ENCODE data around the gene ITSN1. TPM values are rescaled to one million over a fixed set of nuclear protein-coding genes. Genes with fewer than 3 reads are reported as not detected.

Gene ITSN1
- total and polyA plus RNA-seq, 2 experiments from 2014 or later, result 77.9 to 95.7 TPM

DNA sequence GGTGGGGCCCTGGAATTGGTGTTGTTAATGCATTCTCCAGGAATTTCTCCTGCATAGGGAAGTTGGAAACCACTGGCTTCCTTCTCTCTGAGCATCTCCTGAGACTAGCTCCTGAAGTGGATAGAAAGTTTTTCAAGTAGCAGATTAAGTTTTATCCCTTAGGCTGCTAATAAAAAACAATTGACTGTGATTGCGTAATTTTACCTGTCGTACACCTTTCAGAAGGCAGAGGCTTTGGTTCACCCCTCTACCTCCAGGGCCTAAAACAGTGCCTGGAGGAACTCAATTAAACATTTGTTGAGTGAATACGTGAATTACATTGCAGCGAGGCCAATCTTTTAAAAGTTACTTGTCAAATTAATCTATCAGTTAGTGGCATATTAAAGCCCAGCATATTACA lies 3.4 kb downstream of the ITSN1 start (continued):
- TF ChIP-seq, protein P1, sequence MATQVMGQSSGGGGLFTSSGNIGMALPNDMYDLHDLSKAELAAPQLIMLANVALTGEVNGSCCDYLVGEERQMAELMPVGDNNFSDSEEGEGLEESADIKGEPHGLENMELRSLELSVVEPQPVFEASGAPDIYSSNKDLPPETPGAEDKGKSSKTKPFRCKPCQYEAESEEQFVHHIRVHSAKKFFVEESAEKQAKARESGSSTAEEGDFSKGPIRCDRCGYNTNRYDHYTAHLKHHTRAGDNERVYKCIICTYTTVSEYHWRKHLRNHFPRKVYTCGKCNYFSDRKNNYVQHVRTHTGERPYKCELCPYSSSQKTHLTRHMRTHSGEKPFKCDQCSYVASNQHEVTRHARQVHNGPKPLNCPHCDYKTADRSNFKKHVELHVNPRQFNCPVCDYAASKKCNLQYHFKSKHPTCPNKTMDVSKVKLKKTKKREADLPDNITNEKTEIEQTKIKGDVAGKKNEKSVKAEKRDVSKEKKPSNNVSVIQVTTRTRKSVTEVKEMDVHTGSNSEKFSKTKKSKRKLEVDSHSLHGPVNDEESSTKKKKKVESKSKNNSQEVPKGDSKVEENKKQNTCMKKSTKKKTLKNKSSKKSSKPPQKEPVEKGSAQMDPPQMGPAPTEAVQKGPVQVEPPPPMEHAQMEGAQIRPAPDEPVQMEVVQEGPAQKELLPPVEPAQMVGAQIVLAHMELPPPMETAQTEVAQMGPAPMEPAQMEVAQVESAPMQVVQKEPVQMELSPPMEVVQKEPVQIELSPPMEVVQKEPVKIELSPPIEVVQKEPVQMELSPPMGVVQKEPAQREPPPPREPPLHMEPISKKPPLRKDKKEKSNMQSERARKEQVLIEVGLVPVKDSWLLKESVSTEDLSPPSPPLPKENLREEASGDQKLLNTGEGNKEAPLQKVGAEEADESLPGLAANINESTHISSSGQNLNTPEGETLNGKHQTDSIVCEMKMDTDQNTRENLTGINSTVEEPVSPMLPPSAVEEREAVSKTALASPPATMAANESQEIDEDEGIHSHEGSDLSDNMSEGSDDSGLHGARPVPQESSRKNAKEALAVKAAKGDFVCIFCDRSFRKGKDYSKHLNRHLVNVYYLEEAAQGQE (IDR thresholded peaks at IDR 0.05; ENCODE audit: unreplicated experiment), result no peak
- no peak for TF ChIP-seq EZH2 (IDR thresholded peaks at IDR 0.05; ENCODE audit: low read depth, unreplicated experiment)
- no peak for TF ChIP-seq JUNB (IDR thresholded peaks at IDR 0.05; ENCODE audit: unreplicated experiment)

DNA sequence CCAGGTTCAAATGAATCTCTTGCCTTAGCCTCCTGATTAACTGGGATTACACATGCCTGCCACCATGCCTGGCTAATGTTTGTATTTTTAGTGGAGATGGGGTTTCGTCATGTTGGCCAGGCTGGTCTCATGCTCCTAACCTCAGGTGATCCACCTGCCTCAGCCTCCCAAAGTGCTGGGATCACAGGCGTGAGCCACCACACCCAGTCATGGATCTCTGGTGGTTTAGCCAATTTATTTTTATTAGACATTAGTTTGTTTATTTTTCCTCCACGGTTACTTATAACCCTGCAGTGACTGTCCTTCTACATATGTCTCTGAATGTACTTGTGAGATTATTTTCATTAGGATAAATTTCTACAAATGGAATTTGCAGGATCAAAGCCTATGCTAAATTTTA lies 5.3 kb downstream of the ITSN1 start:
- H3K9me2 ChIP-seq (ENCODE audit: insufficient read depth), result no peaks in the 10 kb centered on the region
- H3K79me2 ChIP-seq (replicated peaks; ENCODE audit: insufficient read depth), result peaks cover 95% of the 10 kb centered on the region
- Mint-ChIP-seq H3K4me3 (no peak overlapping the region), H3K4me1 (peaks cover 54% of the 10 kb centered on the region), H3K36me3 (ENCODE audit: low read depth) (no peaks in the 10 kb centered on the region; the same call in 2 of the 3 replicates), H3K27ac (no peak overlapping the region), H3K27me3 (ENCODE audit: insufficient read depth, low read depth, poor library complexity) (peaks cover 4% of the 10 kb centered on the region), H3K9me3 (no peaks in the 10 kb centered on the region)
- peaks cover 46% of the 10 kb centered on the region for H3K4me1 ChIP-seq (ENCODE audit: insufficient read depth)
- no peak overlapping the region for H2AFZ ChIP-seq
- H3K27me3 ChIP-seq (ENCODE audit: insufficient read depth), result no peaks in the 10 kb centered on the region
- no peak overlapping the region for H3K4me3 ChIP-seq
- no peak overlapping the region for H3K4me2 ChIP-seq
- no peaks in the 10 kb centered on the region for H3K36me3 ChIP-seq (ENCODE audit: insufficient read depth)
- H4K20me1 ChIP-seq (replicated peaks; ENCODE audit: insufficient read depth), result peaks cover 35% of the 10 kb centered on the region
- no peak overlapping the region for H3K27ac ChIP-seq (ENCODE audit: low read depth)
- ATAC-seq, result no peak
- DNase-seq (ENCODE audit: low spot score), result no peak
- no peaks in the 10 kb centered on the region for H3F3A ChIP-seq (replicated peaks; ENCODE audit: low read depth)
- TF ChIP-seq NANOG (IDR thresholded peaks at IDR 0.05; ENCODE audit: borderline replicate concordance) (no peak), EZH2 (IDR thresholded peaks at IDR 0.05; ENCODE audit: low read depth, unreplicated experiment) (no peak), ETS1 (IDR thresholded peaks at IDR 0.05) (no peak), ZNF331 (CRISPR knock-in tag; IDR thresholded peaks at IDR 0.05; ENCODE audit: low read depth) (no peak), EZH2phosphoT487 (IDR thresholded peaks at IDR 0.05; ENCODE audit: unreplicated experiment) (no peak), ZNF114 (CRISPR knock-in tag; IDR thresholded peaks at IDR 0.05) (no peak), CTCF (conservative IDR thresholded peaks at IDR 0.05; ENCODE audit: low read depth in 2 of 2) (no peak)
- TF ChIP-seq, protein P2, sequence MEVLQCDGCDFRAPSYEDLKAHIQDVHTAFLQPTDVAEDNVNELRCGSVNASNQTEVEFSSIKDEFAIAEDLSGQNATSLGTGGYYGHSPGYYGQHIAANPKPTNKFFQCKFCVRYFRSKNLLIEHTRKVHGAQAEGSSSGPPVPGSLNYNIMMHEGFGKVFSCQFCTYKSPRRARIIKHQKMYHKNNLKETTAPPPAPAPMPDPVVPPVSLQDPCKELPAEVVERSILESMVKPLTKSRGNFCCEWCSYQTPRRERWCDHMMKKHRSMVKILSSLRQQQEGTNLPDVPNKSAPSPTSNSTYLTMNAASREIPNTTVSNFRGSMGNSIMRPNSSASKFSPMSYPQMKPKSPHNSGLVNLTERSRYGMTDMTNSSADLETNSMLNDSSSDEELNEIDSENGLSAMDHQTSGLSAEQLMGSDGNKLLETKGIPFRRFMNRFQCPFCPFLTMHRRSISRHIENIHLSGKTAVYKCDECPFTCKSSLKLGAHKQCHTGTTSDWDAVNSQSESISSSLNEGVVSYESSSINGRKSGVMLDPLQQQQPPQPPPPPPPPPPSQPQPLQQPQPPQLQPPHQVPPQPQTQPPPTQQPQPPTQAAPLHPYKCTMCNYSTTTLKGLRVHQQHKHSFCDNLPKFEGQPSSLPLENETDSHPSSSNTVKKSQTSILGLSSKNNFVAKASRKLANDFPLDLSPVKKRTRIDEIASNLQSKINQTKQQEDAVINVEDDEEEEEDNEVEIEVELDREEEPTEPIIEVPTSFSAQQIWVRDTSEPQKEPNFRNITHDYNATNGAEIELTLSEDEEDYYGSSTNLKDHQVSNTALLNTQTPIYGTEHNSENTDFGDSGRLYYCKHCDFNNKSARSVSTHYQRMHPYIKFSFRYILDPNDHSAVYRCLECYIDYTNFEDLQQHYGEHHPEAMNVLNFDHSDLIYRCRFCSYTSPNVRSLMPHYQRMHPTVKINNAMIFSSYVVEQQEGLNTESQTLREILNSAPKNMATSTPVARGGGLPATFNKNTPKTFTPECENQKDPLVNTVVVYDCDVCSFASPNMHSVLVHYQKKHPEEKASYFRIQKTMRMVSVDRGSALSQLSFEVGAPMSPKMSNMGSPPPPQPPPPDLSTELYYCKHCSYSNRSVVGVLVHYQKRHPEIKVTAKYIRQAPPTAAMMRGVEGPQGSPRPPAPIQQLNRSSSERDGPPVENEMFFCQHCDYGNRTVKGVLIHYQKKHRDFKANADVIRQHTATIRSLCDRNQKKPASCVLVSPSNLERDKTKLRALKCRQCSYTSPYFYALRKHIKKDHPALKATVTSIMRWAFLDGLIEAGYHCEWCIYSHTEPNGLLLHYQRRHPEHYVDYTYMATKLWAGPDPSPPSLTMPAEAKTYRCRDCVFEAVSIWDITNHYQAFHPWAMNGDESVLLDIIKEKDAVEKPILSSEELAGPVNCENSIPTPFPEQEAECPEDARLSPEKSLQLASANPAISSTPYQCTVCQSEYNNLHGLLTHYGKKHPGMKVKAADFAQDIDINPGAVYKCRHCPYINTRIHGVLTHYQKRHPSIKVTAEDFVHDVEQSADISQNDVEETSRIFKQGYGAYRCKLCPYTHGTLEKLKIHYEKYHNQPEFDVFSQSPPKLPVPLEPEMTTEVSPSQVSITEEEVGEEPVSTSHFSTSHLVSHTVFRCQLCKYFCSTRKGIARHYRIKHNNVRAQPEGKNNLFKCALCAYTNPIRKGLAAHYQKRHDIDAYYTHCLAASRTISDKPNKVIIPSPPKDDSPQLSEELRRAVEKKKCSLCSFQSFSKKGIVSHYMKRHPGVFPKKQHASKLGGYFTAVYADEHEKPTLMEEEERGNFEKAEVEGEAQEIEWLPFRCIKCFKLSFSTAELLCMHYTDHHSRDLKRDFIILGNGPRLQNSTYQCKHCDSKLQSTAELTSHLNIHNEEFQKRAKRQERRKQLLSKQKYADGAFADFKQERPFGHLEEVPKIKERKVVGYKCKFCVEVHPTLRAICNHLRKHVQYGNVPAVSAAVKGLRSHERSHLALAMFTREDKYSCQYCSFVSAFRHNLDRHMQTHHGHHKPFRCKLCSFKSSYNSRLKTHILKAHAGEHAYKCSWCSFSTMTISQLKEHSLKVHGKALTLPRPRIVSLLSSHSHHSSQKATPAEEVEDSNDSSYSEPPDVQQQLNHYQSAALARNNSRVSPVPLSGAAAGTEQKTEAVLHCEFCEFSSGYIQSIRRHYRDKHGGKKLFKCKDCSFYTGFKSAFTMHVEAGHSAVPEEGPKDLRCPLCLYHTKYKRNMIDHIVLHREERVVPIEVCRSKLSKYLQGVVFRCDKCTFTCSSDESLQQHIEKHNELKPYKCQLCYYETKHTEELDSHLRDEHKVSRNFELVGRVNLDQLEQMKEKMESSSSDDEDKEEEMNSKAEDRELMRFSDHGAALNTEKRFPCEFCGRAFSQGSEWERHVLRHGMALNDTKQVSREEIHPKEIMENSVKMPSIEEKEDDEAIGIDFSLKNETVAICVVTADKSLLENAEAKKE (CRISPR knock-in tag; IDR thresholded peaks at IDR 0.05), result no peak
